OCI-LY1 (cell line): Measurements from ENCODE around the gene HAVCR1.

Experiments
- EZH2 ChIP-seq: fragments of 200-600 bp; sonication (generic), shearing (Covaris generic); IDR thresholded peaks from 2 replicates; pipeline ENCODE4 v1.8.0; 2017; ENCODE audit warnings: borderline replicate concordance, mixed run types, mild to moderate bottlenecking, antibody characterized with exemption, low read length, moderate library complexity, mixed read lengths
- TF ChIP-seq, protein P1 (sequence below): fragments of 200-600 bp; sonication (generic), shearing (Covaris generic); IDR thresholded peaks from 2 replicates; pipeline ENCODE4 v1.5.1; 2017; ENCODE audit warnings: mild to moderate bottlenecking, antibody characterized with exemption, low read length, moderate library complexity, mixed read lengths

DNA sequence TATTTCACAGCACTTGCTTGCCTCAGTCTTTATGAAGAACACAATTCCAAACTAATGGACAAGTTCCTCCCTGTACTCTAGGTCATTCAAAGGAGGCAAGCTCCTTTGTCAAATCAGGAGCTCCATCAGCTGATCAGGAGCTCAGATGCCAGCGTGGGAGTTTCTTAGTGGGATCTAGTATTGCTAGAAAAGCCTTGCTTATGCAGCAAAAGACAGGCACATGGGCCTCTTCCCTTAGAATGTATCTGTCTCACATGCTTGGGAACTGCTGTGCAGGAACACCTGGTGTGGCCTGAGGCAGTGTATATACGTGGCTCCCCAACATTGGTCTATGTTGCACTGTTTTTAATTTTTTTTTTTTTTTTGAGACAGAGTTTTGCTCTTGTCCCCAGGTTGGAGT is 21.4 kb upstream of the HAVCR1 start:
- TF ChIP-seq, protein P1, sequence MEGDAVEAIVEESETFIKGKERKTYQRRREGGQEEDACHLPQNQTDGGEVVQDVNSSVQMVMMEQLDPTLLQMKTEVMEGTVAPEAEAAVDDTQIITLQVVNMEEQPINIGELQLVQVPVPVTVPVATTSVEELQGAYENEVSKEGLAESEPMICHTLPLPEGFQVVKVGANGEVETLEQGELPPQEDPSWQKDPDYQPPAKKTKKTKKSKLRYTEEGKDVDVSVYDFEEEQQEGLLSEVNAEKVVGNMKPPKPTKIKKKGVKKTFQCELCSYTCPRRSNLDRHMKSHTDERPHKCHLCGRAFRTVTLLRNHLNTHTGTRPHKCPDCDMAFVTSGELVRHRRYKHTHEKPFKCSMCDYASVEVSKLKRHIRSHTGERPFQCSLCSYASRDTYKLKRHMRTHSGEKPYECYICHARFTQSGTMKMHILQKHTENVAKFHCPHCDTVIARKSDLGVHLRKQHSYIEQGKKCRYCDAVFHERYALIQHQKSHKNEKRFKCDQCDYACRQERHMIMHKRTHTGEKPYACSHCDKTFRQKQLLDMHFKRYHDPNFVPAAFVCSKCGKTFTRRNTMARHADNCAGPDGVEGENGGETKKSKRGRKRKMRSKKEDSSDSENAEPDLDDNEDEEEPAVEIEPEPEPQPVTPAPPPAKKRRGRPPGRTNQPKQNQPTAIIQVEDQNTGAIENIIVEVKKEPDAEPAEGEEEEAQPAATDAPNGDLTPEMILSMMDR: no peak
- TF ChIP-seq EZH2: no peak
